Hindlimb muscle (tissue), 1 donor: ENCODE results near the gene CCDC69. TPM values are rescaled to one million over a fixed set of nuclear protein-coding genes. Genes with fewer than 3 reads are reported as not detected.
A peak's percentile ranks its signal among the peaks of the same experiment; 100 is the strongest.
"Not testable (repeated sequence)": the region's sequence is repeated elsewhere in the genome, so short reads cannot be mapped to it uniquely, and the experiment has no call there.

Experiments
- DNase-seq: peaks from one replicate; pipeline ENCODE4 v3.0.0-alpha.2; 2013
- polyA plus RNA-seq: library from polyadenylated mRNA; unstranded; fragments of 120-200 nt; gene quantifications from one replicate; pipeline ENCODE4 v1.2.1, GENCODE V29; 2013; ENCODE audit not compliant: insufficient read length

CCDC69 gene
- polyA plus RNA-seq, 1 donor, result 86.9 TPM

DNA sequence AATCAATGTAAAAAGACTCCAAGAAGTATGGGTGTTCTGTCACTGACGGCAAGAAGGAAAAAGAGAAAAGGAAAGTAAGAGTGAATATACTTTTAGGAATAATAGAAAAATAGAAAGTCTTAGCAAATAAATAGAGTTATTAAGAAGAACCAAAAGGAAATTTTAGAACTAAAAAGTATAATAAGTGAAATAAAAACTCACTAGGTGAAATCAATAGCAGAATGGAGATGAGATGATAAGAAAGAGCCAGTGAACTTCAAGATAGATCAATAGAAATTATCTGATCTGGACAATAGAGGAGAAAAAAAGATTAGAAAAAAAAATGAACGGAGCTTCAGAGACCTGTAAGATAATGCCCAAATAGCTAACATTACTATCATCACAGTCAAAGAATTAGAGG lies 34.7 kb downstream of the CCDC69 start:
- DNase-seq, result no peak

DNA sequence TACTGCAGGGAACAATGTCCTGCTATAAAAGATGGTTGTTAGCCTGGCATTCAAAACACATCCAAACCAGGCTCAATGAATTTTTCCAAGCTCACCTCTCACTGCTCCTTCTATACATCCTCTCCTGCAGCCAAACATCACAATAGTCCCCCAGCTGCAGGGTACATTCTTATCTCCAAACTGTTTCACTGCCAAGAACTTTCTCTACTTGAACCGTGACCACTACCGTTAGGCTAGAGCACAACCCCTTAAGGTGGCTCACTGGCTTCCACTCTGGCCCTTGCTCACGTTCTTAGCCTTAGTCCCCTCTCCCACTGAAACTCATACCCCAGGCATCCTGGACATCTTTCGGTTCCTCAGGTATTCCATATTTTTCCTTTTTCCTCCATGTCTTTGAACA lies 37.4 kb downstream of the CCDC69 start:
- DNase-seq, result no peak

DNA sequence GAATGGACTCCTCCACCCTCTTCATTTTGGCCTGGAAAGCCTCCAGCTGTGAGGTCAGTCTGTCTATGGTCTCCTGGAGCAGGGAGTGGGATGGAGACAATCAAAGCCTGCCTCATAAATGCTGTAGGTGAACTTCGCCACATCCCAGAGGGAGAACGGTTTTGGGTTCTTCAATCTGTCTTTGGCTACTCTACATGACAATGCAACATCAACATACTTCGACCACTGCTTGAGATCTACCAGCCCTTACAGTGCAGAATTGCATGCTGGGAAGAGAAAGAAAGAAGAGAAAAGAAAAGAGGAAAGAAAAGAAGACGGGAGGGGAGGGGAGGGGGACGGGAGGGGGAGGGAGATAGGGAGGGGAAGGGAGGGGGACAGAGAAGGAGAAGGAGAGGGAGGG lies 37.8 kb downstream of the CCDC69 start:
- no peak for DNase-seq

- no peak for DNase-seq
These were observed 39.4 kb downstream of the CCDC69 start for GRCh38 chr5:151184316-151185042.

- no peak for DNase-seq
These were observed 40.2 kb downstream of the CCDC69 start for GRCh38 chr5:151183456-151184245.

GRCh38 chr5:151182976-151183375 lies 40.9 kb downstream of the CCDC69 start:
- no peak for DNase-seq

GRCh38 chr5:151182524-151182900 lies 41.4 kb downstream of the CCDC69 start:
- DNase-seq, result no peak

DNA sequence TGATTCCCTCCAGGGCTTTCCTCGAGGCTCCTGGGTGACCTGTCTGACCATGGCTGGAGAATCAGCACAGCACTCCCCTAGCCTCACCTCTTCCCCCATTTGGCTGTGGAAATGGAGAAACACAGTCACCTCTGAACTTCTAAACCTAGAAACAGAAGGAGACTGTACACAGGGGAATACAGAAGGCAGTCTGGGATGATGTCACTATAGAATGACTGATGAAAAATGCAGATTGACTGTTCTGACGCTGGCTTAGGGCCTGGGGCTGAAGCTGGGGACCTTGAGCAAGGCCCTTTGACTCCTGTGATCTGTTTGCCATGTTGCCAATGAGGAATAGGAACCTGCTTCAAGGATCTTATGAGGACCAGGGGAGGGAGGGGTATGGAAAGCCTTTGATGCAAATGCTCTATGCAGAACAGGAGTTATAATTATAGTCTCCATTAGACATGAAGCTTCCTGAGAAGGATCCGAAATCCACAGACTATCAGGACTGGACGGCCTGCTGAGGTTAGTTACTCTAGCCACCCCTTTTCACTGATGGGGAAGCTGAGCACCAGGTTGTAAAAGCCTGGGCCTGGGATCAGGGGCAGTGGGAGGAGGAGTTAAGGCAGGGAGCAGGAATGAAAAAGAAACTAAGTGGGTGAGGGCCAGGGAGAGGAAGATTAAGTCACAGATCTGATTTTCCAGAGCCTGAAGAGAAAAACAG lies 41.9 kb downstream of the CCDC69 start:
- no peak for DNase-seq

DNA sequence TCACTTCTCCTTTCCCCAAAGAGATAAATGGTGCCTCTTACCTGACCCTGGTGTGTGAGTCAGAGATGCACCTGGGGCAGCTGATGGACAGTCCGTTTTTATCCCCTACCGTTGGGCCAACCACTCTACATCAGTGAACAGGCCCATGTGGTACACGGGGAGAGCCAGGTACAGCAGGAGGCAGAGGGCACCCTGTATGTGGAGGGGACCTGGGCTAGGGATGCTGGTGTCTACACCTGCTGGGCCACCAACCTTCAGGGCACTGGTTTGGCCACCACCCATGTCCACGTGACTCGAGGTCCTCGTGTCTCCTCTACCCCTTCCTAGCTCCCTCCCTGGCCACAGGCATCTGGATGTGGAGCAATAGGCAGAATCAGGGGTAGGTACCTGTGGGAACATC lies 43.6 kb downstream of the CCDC69 start:
- no peak for DNase-seq

GRCh38 chr5:151179489-151179840 lies 44.4 kb downstream of the CCDC69 start:
- no peak for DNase-seq

GRCh38 chr5:151178777-151179488 lies 45.0 kb downstream of the CCDC69 start:
- no peak for DNase-seq

DNA sequence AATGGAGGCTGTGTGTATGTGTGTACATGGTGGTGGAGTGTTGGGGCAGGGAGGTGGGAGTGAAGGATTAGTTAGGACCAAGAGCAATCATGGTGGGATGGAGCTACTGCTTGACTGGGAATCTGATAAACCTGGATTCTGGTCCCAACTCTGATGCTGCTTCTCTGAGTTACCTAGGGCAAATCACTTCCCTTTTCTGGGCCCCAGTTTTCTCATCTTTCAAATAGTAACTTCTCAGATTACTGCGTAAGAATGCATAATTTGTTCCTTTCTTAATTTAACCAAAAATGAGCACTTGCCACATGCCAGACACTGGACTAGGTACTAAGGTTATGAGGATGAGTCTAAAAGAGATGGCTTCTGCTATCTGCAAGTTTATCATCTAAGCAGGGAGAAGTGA lies 45.5 kb downstream of the CCDC69 start:
- DNase-seq, result no peak

- not testable (repeated sequence) for DNase-seq
These were observed 47.6 kb downstream of the CCDC69 start for GRCh38 chr5:151176268-151176667.

- DNase-seq, result no peak
These were observed 49.2 kb downstream of the CCDC69 start for GRCh38 chr5:151174612-151175101.

- no peak for DNase-seq
These were observed 49.9 kb downstream of the CCDC69 start for GRCh38 chr5:151173711-151174611.

DNA sequence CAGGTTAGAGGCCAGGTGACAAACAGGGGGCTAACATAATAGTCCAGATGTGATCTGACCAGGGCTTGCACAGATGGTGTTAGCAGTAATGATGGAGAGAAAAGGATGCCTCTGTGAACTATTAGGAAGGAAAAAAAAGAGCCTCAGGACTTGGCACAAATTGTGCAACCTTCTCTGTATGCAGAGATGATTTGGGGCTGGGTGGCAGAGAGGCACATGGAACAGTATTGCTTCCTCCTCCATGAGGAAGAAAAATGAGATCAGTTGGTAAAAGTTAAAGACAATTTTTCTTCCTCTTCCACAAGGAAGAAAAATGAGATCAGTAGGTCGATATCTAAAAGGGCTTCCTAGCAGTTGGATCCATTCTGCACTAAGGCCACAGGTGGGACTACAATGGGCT lies 52.4 kb downstream of the CCDC69 start:
- no peak for DNase-seq

GRCh38 chr5:151168602-151169344 lies 55.1 kb downstream of the CCDC69 start:
- no peak for DNase-seq

GRCh38 chr5:151167022-151167421 lies 56.9 kb downstream of the CCDC69 start:
- no peak for DNase-seq

DNA sequence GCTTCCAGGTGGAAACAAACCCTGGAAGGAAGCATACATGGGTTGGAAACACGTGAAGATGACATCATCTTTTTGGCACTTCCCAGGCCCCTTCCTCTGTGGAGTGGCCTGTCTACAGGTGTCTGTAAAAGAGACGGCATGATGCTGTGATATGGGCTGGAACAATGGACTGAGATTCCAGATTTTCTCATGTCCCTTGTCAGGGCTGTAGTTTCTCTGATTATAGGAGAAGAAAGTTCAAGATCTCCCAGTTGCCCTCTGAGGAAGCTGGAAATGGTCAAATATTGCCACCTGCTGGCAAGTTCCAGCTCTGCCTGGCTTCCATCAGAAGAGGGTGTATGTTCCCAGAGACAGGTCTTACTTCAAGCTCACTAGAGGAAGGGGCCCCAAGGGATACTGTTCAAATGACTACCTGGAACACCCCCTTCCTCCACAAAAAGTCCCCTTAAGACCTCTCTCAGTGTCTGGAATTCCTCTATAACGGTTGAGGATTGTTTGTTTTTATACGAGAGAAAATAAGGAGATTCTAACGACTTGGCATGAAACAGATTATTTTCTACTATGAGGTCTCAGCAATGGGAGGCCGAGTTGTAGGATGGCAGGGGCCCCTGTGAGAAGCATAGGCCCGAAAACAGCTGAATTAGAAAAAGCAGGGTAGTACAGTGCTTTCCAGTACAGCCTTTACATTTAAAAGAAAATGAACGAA lies 59.1 kb downstream of the CCDC69 start:
- peak; percentile 83 for DNase-seq

- DNase-seq, result no peak
These were observed 61.1 kb downstream of the CCDC69 start for GRCh38 chr5:151162776-151163175.
